Cardiac fibroblast (primary cell): Measurements from ENCODE around the gene OR2T35.

Source experiments
- DNase-seq, 2 donors: peaks; one replicate each; pipeline versions ENCODE4 v3.0.0 to v3.0.0-alpha.2; 2010; ENCODE audit warnings: low read depth in 2 of 2
- H3K4me3 ChIP-seq, 2 donors: replicated peaks in 1 of 2; 1 replicate in 1 of 2; 2 replicates in 1 of 2; pipeline ENCODE4 v1.5.1; 2011; ENCODE audit warnings: low read depth in 2 of 2, low read length in 2 of 2, mild to moderate bottlenecking in 2 of 2, moderate library complexity in 1 of 2
- TF ChIP-seq, protein P1 (sequence below): IDR thresholded peaks from one replicate; pipeline ENCODE4 v1.5.1; 2011; ENCODE audit warnings: low read depth, mild to moderate bottlenecking, low read length, inconsistent platforms

OR2T35 gene

DNA sequence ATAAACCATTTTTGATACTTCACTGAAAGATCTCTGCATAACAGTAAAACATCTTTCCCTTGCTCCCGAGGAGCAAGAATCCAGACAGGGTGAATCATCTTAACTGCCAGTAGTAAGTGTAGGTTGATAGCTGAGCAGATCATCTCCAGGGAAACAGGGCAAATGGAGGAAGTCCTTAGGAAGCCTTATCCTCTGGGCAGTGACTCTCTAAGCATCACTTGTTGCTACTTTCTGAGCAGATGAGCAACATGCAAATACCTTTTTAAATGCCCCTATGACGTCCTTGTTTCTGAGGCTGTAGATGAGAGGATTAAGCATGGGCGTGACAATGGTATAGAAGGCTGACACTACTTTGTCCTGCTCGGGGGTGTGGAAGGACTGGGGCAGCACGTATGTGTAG, 19.1 kb downstream of the OR2T35 start:
- H3K4me3 ChIP-seq = no peak overlapping the region
- no peak for DNase-seq
- TF ChIP-seq, protein P1, sequence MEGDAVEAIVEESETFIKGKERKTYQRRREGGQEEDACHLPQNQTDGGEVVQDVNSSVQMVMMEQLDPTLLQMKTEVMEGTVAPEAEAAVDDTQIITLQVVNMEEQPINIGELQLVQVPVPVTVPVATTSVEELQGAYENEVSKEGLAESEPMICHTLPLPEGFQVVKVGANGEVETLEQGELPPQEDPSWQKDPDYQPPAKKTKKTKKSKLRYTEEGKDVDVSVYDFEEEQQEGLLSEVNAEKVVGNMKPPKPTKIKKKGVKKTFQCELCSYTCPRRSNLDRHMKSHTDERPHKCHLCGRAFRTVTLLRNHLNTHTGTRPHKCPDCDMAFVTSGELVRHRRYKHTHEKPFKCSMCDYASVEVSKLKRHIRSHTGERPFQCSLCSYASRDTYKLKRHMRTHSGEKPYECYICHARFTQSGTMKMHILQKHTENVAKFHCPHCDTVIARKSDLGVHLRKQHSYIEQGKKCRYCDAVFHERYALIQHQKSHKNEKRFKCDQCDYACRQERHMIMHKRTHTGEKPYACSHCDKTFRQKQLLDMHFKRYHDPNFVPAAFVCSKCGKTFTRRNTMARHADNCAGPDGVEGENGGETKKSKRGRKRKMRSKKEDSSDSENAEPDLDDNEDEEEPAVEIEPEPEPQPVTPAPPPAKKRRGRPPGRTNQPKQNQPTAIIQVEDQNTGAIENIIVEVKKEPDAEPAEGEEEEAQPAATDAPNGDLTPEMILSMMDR = no peak

DNA sequence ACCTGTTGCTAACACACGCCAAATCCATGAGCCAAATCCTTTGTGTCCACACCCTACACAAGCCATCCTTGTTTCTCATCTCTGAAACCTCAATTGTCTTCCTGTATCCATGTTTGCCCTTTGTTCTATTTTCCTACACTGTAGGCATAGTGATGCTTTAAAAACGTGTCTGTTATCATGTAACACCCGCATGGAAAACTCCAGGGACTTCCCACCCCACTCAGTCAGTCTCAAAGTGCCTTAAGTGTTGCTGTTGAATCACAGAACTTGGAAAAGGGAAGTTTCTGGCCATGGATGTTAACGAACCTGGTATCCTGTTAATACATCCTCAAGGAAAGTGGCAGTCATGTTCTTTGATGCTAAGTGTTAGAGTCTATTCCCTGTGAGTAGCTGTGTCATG, 19.9 kb downstream of the OR2T35 start:
- TF ChIP-seq, protein P1 = no peak
- DNase-seq = no peak
- no peak overlapping the region for H3K4me3 ChIP-seq

DNA sequence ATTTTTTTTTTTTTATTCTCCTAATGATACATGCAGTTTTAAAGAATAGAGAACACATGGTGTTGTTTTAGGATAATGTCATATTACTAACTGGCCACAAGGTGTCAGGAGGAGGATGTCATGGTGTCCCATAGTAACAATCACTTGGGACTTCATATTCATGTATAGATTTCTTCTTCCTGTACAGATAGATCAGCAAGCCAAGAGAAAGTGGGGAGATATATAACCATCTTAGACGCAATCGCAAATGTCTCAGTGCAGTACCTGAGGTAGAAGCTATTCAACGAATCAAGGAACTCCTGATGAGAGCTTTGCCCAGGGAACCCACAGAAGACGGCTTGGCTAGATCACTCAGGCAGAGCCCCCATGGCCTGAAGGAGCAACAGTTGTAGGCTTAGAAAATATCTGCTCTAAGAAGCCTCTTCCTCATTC, 22.5 kb downstream of the OR2T35 start:
- DNase-seq = peak; percentile 46 to 62
- H3K4me3 ChIP-seq = no peak overlapping the region
- TF ChIP-seq, protein P1 = peak; percentile 46

DNA sequence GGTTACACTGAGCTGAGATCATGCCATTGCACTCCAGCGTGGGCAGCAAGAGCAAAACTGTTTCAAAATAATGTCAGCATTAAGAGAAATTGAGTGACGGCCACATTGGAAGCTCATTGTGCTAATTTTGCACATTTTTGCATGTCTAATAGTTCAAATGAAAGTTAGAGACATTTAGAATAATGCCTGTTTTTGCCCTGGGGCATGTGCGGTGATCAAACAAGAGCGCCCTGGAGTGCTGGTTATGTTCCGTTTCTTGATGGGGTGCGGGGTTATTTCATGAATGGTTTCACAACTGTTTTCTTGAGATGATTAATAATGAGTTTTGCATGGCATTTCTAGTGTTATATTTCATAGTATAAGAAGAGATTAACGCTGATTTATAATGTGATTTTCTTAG, 23.3 kb downstream of the OR2T35 start:
- TF ChIP-seq, protein P1 = no peak
- DNase-seq = no peak
- H3K4me3 ChIP-seq = no peak overlapping the region

DNA sequence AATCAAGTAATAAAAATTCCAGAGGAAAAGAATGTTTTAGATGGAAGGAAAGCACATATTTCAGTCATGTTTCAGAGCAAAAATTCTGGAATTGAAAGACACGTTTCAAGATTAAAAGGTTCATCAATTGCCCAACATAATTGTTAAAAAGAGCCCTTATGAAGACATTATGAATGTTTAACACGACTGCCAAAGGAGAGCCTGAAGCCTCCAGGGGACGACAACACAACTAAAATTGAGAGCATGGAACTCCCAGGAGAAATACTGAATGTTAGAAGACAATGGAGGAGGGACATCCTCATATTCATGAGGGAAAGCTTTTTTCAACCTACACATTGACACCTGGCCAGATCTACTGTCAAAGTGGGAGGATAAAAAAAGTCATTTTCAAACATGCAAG, 26.2 kb downstream of the OR2T35 start:
- TF ChIP-seq, protein P1 = peak; percentile 69
- DNase-seq = peak; percentile 52 to 75

DNA sequence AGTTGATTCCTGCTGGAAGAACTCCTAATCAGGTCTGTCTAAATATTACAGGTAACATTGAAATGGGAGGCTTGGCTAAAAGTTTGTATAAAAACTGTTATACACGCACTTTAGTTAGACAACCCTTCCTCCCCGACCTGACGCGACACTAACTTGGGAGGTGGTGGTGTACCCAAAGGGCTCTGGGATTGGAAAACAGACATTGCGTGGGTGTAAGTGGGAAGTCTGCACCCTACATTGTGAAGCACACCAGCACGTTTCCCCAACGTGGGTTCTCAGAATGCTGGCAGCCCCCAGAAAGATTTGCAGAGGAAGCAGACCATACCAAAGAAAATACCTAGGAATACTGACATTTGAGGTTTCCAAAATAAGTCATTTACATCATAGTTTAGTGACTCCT, 27.0 kb downstream of the OR2T35 start:
- no peak for DNase-seq
- H3K4me3 ChIP-seq = no peak overlapping the region
- TF ChIP-seq, protein P1 = no peak

More for the DNA sequence above, 26.2 kb downstream of the OR2T35 start:
- no peak overlapping the region for H3K4me3 ChIP-seq

DNA sequence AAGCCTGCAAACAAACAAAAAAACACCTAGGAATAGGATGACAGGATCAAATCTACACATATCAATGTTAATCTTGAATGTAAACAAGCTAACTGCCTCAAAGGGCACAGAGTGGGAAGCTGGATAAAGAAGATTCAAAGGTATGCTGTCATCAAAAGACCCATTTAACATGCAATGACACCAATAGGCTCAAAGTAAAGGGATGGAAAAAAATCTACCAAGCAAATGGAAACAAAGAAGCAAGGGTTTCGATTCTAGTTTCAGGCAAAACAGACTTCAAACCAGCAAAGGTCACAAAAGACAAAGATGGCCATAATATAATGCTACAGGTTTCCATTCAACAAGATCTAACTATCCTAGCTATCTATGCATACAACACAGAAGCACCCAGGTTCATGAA, 31.3 kb downstream of the OR2T35 start:
- DNase-seq = no peak
- TF ChIP-seq, protein P1 = no peak
- H3K4me3 ChIP-seq = no peak overlapping the region
